ENCODE data around the gene RPTOR. TPM values are rescaled to one million over a fixed set of nuclear protein-coding genes. Genes with fewer than 3 reads are reported as not detected.
A peak's percentile ranks its signal among the peaks of the same experiment; 100 is the strongest.

Gene RPTOR
- total RNA-seq, 1 donor, result 30.0 TPM

DNA sequence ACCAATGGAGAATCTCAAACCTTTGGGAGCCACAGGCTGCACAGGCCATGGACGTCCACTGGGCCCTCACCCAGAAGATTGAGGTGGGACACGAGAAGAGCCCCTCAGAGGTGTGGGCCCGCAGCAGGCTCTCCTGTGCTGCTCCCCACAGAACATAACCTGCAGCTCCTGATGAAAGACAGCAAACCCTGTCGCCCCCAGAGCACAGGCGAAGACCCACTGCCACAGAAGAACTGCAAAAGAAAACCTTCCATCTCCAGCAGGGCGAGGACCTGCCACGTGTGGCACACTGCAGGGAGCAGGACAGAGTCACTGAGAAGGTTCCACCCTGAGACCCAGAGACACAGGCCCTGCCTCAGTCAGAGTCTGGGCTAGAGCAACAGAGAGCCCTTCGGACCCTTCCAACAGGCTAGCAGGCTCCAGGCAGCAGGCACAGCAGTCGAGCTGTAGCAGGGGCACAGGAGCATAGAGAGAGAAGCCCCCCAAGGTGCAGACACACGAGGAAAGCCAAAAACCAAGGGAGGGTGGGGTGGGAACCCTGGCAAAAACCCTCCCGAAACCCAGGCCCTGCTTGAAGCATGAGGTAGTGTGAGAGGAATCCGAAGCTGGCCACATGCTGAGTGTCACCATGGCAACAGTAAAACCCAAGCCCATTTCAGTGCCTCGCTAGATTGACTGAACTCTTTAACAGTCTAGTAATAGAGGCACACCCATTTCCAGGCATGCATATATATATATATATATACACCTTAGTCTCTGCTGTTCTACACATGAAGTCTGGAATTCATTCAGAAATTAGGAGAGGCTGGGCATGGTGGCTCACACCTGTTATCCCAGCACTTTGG lies 387.0 kb downstream of the RPTOR start:
- no peak overlapping the region for H3K4me3 ChIP-seq (ENCODE audit: low read depth, low read length)
- DNase-seq (ENCODE audit: low read depth), result peak; percentile 76
- TF ChIP-seq, protein P1, sequence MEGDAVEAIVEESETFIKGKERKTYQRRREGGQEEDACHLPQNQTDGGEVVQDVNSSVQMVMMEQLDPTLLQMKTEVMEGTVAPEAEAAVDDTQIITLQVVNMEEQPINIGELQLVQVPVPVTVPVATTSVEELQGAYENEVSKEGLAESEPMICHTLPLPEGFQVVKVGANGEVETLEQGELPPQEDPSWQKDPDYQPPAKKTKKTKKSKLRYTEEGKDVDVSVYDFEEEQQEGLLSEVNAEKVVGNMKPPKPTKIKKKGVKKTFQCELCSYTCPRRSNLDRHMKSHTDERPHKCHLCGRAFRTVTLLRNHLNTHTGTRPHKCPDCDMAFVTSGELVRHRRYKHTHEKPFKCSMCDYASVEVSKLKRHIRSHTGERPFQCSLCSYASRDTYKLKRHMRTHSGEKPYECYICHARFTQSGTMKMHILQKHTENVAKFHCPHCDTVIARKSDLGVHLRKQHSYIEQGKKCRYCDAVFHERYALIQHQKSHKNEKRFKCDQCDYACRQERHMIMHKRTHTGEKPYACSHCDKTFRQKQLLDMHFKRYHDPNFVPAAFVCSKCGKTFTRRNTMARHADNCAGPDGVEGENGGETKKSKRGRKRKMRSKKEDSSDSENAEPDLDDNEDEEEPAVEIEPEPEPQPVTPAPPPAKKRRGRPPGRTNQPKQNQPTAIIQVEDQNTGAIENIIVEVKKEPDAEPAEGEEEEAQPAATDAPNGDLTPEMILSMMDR (IDR thresholded peaks at IDR 0.05; ENCODE audit: insufficient read depth, low read length), result no peak

DNA sequence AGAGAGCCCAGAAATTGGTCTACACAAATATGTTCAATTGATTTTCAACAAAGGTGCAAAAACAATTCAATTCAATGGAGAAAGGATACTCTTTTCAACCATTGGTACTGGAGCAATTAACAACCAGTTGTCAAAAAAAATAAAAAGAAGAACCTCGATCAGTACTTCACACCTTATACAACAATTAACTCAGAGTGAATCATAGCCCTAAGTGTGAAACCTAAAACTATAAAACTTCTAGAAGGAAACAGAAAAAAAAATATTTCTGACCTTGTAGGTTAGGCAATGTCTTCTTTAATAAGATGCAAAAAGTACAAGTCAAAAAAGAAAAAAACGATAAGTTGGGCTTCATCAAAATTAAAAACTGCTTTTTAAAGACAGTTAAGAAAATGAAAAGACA lies 390.9 kb downstream of the RPTOR start:
- TF ChIP-seq, protein P1 (IDR thresholded peaks at IDR 0.05; ENCODE audit: insufficient read depth, low read length), result no peak
- DNase-seq (ENCODE audit: low read depth), result no peak
- no peak overlapping the region for H3K4me3 ChIP-seq (ENCODE audit: low read depth, low read length)

DNA sequence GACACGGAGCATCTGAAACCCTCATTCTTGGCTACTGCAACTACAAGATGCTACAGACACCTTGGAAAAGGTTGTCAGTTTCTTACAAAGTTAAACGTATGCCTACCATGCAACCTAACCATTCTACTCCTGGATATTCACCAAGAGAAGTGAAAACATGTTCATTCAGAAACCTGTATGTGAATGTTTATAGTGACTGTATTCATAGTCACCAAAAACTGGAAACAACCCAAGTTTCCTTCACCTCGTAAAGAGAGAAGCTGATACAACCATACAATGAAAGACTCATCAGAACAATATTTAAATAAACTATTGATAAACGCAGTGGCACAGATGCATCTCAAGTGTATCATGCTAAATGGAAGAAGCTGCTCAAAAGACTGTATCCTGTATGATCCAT lies 391.6 kb downstream of the RPTOR start:
- TF ChIP-seq, protein P1 (IDR thresholded peaks at IDR 0.05; ENCODE audit: insufficient read depth, low read length), result no peak
- H3K4me3 ChIP-seq (ENCODE audit: low read depth, low read length), result no peak overlapping the region
- DNase-seq (ENCODE audit: low read depth), result no peak

DNA sequence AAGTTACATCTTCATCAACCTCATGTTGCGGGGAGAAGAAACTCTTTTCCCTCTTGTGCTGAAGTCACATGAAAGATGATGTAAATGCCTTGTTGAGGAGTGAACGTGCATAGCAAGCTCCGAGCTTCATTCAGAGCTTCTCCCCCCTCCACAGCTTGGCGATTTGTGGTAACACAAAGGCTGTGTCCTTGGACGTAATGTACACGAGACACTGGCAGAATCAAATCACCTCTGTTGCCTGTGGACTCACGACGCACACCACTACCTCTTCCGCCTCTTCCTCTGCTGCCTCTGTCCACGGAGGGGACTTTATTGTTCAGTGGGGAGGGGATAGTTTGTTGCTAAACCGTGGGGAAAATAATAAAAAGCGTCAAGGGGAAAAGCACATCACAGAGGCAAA lies 392.1 kb downstream of the RPTOR start:
- TF ChIP-seq, protein P1 (IDR thresholded peaks at IDR 0.05; ENCODE audit: insufficient read depth, low read length), result no peak
- DNase-seq (ENCODE audit: low read depth), result no peak
- H3K4me3 ChIP-seq (ENCODE audit: low read depth, low read length), result no peak overlapping the region

DNA sequence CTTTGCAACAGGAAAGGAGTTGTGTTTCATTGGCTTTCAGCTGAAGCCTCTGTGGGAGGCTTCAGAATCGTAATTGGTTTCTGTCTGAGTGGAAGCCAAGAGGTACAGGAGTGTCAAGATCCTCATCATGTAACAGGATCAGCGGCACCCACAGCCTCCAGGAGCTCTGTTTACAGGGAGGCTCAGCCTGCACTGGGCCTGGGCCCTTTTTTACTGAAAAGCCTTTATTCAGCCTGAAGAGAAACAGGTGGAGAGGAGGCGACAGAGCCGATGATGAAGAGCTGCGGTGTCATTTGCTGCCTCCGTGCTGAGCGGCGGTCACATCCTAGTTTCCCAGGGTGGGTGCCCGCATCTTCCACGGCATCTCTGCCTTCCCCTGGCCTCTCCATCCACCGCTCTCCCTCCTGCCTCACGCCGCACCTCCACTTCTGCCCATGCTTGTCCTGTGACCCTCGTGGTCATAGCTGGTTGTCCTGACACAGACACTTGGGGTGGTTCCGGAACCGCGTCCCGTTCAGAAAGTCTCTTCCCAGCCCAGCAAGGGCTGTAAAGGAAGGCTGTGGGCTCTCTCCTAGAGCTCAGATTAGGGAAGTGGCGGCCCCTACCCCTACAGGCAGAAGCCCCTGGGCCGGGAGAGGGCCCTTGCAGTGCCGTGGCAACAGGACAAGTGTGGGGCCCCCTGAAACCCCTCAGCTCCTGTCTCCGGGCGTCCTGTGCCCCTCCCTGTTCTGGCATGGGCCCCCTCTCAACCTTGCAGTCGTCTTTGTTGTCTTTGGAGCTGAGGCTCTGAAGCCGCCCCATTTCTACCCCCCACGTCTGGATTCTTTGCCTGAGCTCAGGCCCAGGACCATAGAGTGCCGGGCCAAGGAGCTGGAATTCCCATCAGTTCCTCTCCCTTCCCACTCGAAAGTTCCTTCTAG lies 393.1 kb downstream of the RPTOR start:
- DNase-seq (ENCODE audit: low read depth), result peak; percentile 11
- TF ChIP-seq, protein P1 (IDR thresholded peaks at IDR 0.05; ENCODE audit: insufficient read depth, low read length), result no peak
- H3K4me3 ChIP-seq (ENCODE audit: low read depth, low read length), result no peak overlapping the region

DNA sequence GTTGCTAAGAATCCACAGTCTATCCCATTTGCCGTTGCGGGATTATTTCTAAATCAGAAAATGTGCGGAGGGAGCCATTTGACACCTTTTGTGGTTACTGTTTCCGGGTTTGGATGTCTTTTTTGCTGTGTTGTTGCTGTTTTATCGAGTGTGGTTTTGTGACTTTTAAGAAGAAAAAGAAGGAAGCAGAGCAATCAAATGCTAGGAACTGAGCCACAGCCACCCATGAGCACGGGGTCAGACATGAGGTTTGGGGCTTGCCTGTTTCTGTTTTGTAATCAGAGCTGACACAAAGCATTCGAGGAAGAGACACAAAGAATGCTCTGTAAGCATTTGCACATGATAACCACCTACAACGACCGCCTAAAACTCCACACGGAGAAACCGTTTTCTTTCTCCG lies 393.9 kb downstream of the RPTOR start:
- no peak overlapping the region for H3K4me3 ChIP-seq (ENCODE audit: low read depth, low read length)
- DNase-seq (ENCODE audit: low read depth), result no peak
- TF ChIP-seq, protein P1 (IDR thresholded peaks at IDR 0.05; ENCODE audit: insufficient read depth, low read length), result no peak

Measured in fibroblast of the aortic adventitia (primary cell).